ENCODE data around the gene GGACT.
"Not testable (repeated sequence)": the region's sequence is repeated elsewhere in the genome, so short reads cannot be mapped to it uniquely, and the experiment has no call there.

Gene GGACT

GRCh38 chr13:100633461-100633860 lies 44.9 kb upstream of the GGACT start:
- POLR2A ChIA-PET, result interaction anchor here (0.6 to 1.1 kb wide), 3 partner anchors 14 to 432 kb away, joined by 3 to 4 read pairs (median 3); no protein-coding TSS in a partner anchor
- no peak for TF ChIP-seq CTCF (IDR thresholded peaks at IDR 0.05; ENCODE audit: insufficient read depth, low read length, missing control alignments)
- CTCF ChIA-PET, result interaction anchor here (0.8 to 1.0 kb wide), 3 partner anchors 9 to 61 kb away, joined by 4 to 5 read pairs (median 4); no protein-coding TSS in a partner anchor
- H3K4me3 ChIP-seq (ENCODE audit: low read depth, low read length), result no peak overlapping the region
- DNase-seq (ENCODE audit: low read depth, low spot score), result peak; percentile 79

GRCh38 chr13:100630555-100630954 lies 42.0 kb upstream of the GGACT start:
- no peak for TF ChIP-seq CTCF (IDR thresholded peaks at IDR 0.05; ENCODE audit: insufficient read depth, low read length, missing control alignments)
- ChIA-PET POLR2A (no interaction called here), CTCF (interaction anchor here (1.3 kb wide), 1 partner anchor 21 kb away, joined by 3 read pairs; no protein-coding TSS in a partner anchor)
- no peak overlapping the region for H3K4me3 ChIP-seq (ENCODE audit: low read depth, low read length)
- DNase-seq (ENCODE audit: low read depth, low spot score), result no peak

GRCh38 chr13:100627120-100627519 lies 38.5 kb upstream of the GGACT start:
- POLR2A ChIA-PET, result no interaction called here
- CTCF ChIA-PET, result interaction anchor here (1.1 kb wide), 1 partner anchor 55 kb away, joined by 8 read pairs; no protein-coding TSS in a partner anchor
- DNase-seq (ENCODE audit: low read depth, low spot score), result no peak
- TF ChIP-seq CTCF (IDR thresholded peaks at IDR 0.05; ENCODE audit: insufficient read depth, low read length, missing control alignments), result no peak
- no peak overlapping the region for H3K4me3 ChIP-seq (ENCODE audit: low read depth, low read length)

DNA sequence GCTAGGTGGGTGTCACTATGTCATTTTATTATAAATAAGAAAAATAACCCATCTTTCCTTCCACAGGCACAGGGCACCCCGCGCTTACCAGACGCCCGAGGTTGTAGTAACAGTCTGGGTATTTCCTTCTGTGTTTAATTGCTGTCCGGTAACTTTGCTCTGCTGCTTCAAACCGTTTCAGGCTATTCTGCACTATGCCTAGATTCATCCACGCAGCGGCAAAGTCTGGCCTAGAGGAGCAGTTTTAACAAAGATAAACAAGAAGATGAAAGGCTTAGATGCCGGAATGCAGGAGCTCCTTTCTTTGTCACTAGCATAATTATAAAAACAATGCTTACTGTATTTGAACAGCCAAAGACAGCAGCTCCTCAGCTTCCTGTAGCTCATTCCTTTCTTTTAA lies 36.9 kb upstream of the GGACT start:
- H3K4me3 ChIP-seq (ENCODE audit: low read depth, low read length), result no peak overlapping the region
- TF ChIP-seq CTCF (IDR thresholded peaks at IDR 0.05; ENCODE audit: insufficient read depth, low read length, missing control alignments), result no peak
- DNase-seq (ENCODE audit: low read depth, low spot score), result no peak
- CTCF ChIA-PET, result interaction anchor here (1.3 to 1.7 kb wide), 4 partner anchors 8 to 37 kb away, joined by 3 to 5 read pairs (median 4); partner anchors contain the start of gene GGACT
- POLR2A ChIA-PET, result interaction anchor here (1.0 kb wide), 1 partner anchor 49 kb away, joined by 3 read pairs; the partner anchor contains the start of gene TMTC4

DNA sequence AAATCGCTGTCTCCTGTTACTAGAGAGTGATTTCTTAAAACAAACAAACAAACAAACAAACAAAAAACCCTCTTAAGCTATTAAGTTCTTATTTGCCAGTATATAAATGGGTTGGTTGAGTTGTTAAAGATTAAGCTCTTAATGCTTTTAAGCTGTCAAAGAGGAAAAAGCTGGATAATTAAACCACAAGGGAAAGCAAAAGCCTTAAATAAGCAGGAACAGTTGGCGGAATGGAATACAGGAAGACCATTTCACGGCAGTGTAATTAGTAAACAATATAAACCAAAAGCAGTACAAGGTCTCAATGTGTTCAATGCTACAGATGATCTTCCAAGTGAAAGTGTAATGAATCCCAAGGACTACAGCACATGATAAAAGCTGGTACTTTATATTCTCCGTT lies 32.2 kb upstream of the GGACT start:
- H3K4me3 ChIP-seq (ENCODE audit: low read depth, low read length), result no peak overlapping the region
- no peak for DNase-seq (ENCODE audit: low read depth, low spot score)
- ChIA-PET CTCF (interaction anchor here (0.9 kb wide), 1 partner anchor 9 kb away, joined by 3 read pairs; no protein-coding TSS in a partner anchor), POLR2A (no interaction called here)
- no peak for TF ChIP-seq CTCF (IDR thresholded peaks at IDR 0.05; ENCODE audit: insufficient read depth, low read length, missing control alignments)

GRCh38 chr13:100619940-100620339 lies 31.4 kb upstream of the GGACT start:
- CTCF ChIA-PET, result no interaction called here

GRCh38 chr13:100618897-100619296 lies 30.3 kb upstream of the GGACT start:
- H3K4me3 ChIP-seq (ENCODE audit: low read depth, low read length); POLR2A ChIA-PET; DNase-seq (ENCODE audit: low read depth, low spot score); CTCF ChIA-PET: not testable (repeated sequence)

More at GRCh38 chr13:100619940-100620339, 31.4 kb upstream of the GGACT start:
- no peak for DNase-seq (ENCODE audit: low read depth, low spot score)
- no peak overlapping the region for H3K4me3 ChIP-seq (ENCODE audit: low read depth, low read length)
- POLR2A ChIA-PET, result no interaction called here
- no peak for TF ChIP-seq CTCF (IDR thresholded peaks at IDR 0.05; ENCODE audit: insufficient read depth, low read length, missing control alignments)

Measured in AG04449 (cell line).